ENCODE measurements around the gene PTPRE. TPM values are rescaled to one million over a fixed set of nuclear protein-coding genes. Genes with fewer than 3 reads are reported as not detected.

Gene PTPRE
- total RNA-seq, 1 experiment from 2014 or later: 0.70 TPM

DNA sequence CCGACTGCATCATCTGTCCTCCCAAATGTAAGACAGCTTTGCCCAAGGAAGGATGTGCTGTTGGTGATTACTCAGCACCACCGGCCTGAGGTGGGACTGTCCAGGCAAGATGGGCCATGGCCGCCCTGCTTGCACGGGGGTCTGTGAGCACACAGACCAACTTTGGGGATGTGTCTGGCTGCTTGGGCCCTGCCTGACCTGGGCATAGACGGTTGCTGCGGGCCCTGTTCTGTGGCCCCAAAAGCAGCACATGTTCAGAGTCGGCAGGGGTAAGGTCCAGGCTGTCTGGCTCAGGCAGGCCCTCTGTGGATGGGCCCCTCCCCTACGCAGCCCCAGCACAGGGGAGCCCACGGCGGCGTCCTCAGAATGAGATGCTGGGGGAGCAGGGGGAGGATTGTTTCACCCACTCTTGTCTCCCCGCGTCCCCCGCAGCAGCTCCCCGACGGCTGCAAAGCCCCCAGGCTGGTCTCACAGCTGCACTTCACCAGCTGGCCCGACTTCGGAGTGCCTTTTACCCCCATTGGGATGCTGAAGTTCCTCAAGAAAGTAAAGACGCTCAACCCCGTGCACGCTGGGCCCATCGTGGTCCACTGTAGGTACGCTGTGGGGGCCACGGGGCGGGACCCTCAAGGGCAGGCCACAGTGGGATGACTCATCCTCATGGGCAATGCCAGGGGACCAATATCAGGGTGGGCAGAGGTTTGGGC lies 160.9 kb downstream of the PTPRE start:
- no peak overlapping the region for H2AFZ ChIP-seq (ENCODE audit: low read length)
- no peaks in the 10 kb centered on the region for H3K79me1 ChIP-seq (ENCODE audit: insufficient read depth, low read depth, low read length, poor library complexity, severe bottlenecking)
- no peak overlapping the region for H2BK120ac ChIP-seq (ENCODE audit: low read depth, low read length, poor library complexity, severe bottlenecking)
- no peak overlapping the region for H2BK12ac ChIP-seq (ENCODE audit: insufficient read length, low read depth, low read length)
- H3K14ac ChIP-seq (ENCODE audit: insufficient read depth, low read length): no peak overlapping the region
- Mint-ChIP-seq H3K9me3 (peaks cover 5% of the 10 kb centered on the region in 2 experiments; a peak in 2 of 5 replicates), H3K36me3 (ENCODE audit: insufficient read depth in 1 of 3, low read depth in 3 of 3) (peaks cover 4 to 8% (median 6%) of the 10 kb centered on the region in 3 experiments; a peak in 6 of 7 replicates), H3K4me3 (no peak overlapping the region), H3K27ac (0 out of 7 replicates have a peak overlapping the region, but pooled peaks of 1 of the 3 experiments have one; percentile 11), H3K4me1 (peaks cover 23 to 24% of the 10 kb centered on the region in 2 experiments), H3K27me3 (ENCODE audit: low read depth) (peaks cover 11% of the 10 kb centered on the region)
- H3K4ac ChIP-seq (ENCODE audit: low read depth, low read length): no peak overlapping the region
- no peak for TF ChIP-seq CTCF (conservative IDR thresholded peaks at IDR 0.05)
- no peak overlapping the region for H4K91ac ChIP-seq (ENCODE audit: insufficient read length, low read depth, low read length)
- H2BK15ac ChIP-seq (ENCODE audit: low read depth, low read length): no peak overlapping the region
- H3K27me3 ChIP-seq (ENCODE audit: insufficient read depth, low read length): no peaks in the 10 kb centered on the region
- no peak overlapping the region for H3K4me2 ChIP-seq (ENCODE audit: insufficient read depth, insufficient read length, low read length)
- H3K23me2 ChIP-seq (ENCODE audit: insufficient read length, low read depth, low read length, poor library complexity, severe bottlenecking): no peaks in the 10 kb centered on the region
- no peak overlapping the region for H3K23ac ChIP-seq (ENCODE audit: insufficient read length, low read depth, low read length)
- no peak overlapping the region for H2BK5ac ChIP-seq (ENCODE audit: insufficient read length, low read length)
- peaks cover 2% of the 10 kb centered on the region; the same call in 1 of the 2 replicates for H3K4me1 ChIP-seq (ENCODE audit: insufficient read depth, low read length)
- H3K79me2 ChIP-seq (ENCODE audit: insufficient read depth, low read length): no peaks in the 10 kb centered on the region
- no peak overlapping the region for H4K8ac ChIP-seq (replicated peaks; ENCODE audit: insufficient read length, low read depth, low read length)
- no peak overlapping the region for H2BK20ac ChIP-seq (ENCODE audit: low read depth, low read length, poor library complexity, severe bottlenecking)
- no peak overlapping the region for H2AK5ac ChIP-seq (ENCODE audit: insufficient read length, low read length)
- no peak overlapping the region for H3K27ac ChIP-seq (ENCODE audit: insufficient read length, low read depth, low read length)
- no peaks in the 10 kb centered on the region for H4K20me1 ChIP-seq (ENCODE audit: control insufficient read depth, insufficient read depth, insufficient read length)
- H3K9ac ChIP-seq (ENCODE audit: extremely low read depth, insufficient read length, low read length): no peak overlapping the region
- H3K56ac ChIP-seq (ENCODE audit: insufficient read length, low read depth, low read length): no peak overlapping the region
- no peak overlapping the region for H4K5ac ChIP-seq (ENCODE audit: insufficient read length, low read depth, low read length)
- DNase-seq: no peak
- WGBS (ENCODE audit: extremely low coverage, insufficient read length, low lambda C conversion rate): no CpG with 5 or more reads among the region's 25 CpGs
- H3K18ac ChIP-seq (ENCODE audit: insufficient read length, low read depth, low read length): no peak overlapping the region
- no peak overlapping the region for H3T11ph ChIP-seq (ENCODE audit: low read length)
- H3K9me3 ChIP-seq (ENCODE audit: control insufficient read depth, low read depth, low read length): no peaks in the 10 kb centered on the region

Measured in H9 (cell line).